ENCODE results near the gene DLGAP4.

DNA sequence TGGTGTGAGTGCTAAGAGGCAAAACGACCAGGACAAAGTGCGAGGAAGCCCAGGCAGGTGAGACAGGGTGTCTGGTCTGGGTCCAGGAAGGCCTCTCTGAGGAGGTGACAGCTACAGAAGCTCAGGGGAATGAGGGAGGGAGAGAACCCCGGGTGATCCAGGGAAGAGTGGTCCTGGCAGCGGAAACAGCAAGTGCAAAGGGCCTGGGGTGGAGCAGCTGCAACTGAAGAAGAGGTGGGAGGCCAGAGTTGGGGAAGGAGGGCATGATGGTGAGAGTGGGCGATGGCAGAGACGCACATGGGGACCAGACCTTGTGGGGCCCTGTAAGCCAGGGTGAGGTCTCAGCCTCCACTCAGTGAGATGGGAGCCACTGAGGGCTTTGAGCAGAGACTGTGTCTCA, 45.8 kb downstream of the DLGAP4 start:
- TF ChIP-seq, protein P1, sequence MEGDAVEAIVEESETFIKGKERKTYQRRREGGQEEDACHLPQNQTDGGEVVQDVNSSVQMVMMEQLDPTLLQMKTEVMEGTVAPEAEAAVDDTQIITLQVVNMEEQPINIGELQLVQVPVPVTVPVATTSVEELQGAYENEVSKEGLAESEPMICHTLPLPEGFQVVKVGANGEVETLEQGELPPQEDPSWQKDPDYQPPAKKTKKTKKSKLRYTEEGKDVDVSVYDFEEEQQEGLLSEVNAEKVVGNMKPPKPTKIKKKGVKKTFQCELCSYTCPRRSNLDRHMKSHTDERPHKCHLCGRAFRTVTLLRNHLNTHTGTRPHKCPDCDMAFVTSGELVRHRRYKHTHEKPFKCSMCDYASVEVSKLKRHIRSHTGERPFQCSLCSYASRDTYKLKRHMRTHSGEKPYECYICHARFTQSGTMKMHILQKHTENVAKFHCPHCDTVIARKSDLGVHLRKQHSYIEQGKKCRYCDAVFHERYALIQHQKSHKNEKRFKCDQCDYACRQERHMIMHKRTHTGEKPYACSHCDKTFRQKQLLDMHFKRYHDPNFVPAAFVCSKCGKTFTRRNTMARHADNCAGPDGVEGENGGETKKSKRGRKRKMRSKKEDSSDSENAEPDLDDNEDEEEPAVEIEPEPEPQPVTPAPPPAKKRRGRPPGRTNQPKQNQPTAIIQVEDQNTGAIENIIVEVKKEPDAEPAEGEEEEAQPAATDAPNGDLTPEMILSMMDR (IDR thresholded peaks at IDR 0.05; ENCODE audit: insufficient read depth, low read length, poor library complexity, severe bottlenecking): no peak
- TF ChIP-seq EZH2phosphoT487 (conservative IDR thresholded peaks at IDR 0.05; ENCODE audit: low read length): no peak
